ENCODE results near the gene AMMECR1L. TPM values are rescaled to one million over a fixed set of nuclear protein-coding genes. Genes with fewer than 3 reads are reported as not detected.

AMMECR1L gene
- total RNA-seq, 4 donors from 2014 or later, result 6.3 to 11.8 (median 7.8) TPM

Small RNA genes within 50 kb of the gene (small RNA-seq; reads per million reads assigned to genes)
- gene AC012306.1 (0 reads per million in 4 donors), gene RF00017 (0 reads per million in 4 donors), gene RF00019 (0 reads per million in 4 donors), gene RNU6-395P (0 reads per million in 4 donors)

Other genes starting within 250 kb of the AMMECR1L start
- not detected for gene GPR17, start 239.8 kb downstream of the AMMECR1L start, total RNA-seq
- 10 to 100 TPM in 1 of 4 donors, 1 to 10 TPM in 3; 2.4 to 29.6 (median 5.9) TPM for gene LIMS2, start 210.4 kb downstream of the AMMECR1L start, total RNA-seq
- gene SFT2D3, start 184.5 kb downstream of the AMMECR1L start, total RNA-seq, result 10 to 100 TPM in 1 of 4 donors, 1 to 10 TPM in 3; 3.3 to 10.5 (median 5.9) TPM
- 10 to 100 TPM; 15.6 to 41.8 (median 26.0) TPM for gene WDR33, start 74.8 kb downstream of the AMMECR1L start, total RNA-seq
- gene POLR2D, start 27.8 kb downstream of the AMMECR1L start, total RNA-seq, result 10 to 100 TPM; 10.9 to 15.6 (median 14.5) TPM
- gene SAP130, start 142.1 kb upstream of the AMMECR1L start, total RNA-seq, result 10 to 100 TPM in 1 of 4 donors, 1 to 10 TPM in 3; 5.9 to 12.7 (median 8.0) TPM
- 10 to 100 TPM; 30.1 to 44.7 (median 42.1) TPM for gene UGGT1, start 205.2 kb upstream of the AMMECR1L start, total RNA-seq

Data from esophagus squamous epithelium (tissue), 4 donors.